HepG2 (cell line): ENCODE measurements around the gene DDR1. TPM values are rescaled to one million over a fixed set of nuclear protein-coding genes. Genes with fewer than 3 reads are reported as not detected.

Experiments
- TIGD3 ChIP-seq: sonication (generic); formaldehyde crosslinking; IDR thresholded peaks from 2 replicates; pipeline ENCODE4 v1.5.1; 2020; ENCODE audit warnings: mild to moderate bottlenecking, missing genetic modification reagents, borderline replicate concordance
- ZNF17 ChIP-seq: sonication (generic); formaldehyde crosslinking; IDR thresholded peaks from 2 replicates; pipeline ENCODE4 v1.5.0; 2020; ENCODE audit warnings: mild to moderate bottlenecking, missing genetic modification reagents
- polyA plus RNA-seq, 8 experiments: library from polyadenylated mRNA; depleted of rRNA in 3 of 8; stranded (reverse) in 7 of 8; unstranded in 1 of 8; fragments of >200 nt; fragmentation: Illumina TruSeq in 4 of 8; extraction: Trizol in 4 of 8; gene quantifications; 2 replicates each; pipeline versions ENCODE4 v1.2.1 to v1.2.3, GENCODE V29; 2011 to 2016; ENCODE audit warnings: low read depth in 4 of 8, missing spikeins in 1 of 8, mixed read lengths in 1 of 8; ENCODE audit not compliant: insufficient read depth in 1 of 8
- total RNA-seq, 5 experiments: library from RNA; depleted of rRNA; stranded (reverse); fragments of >200 nt; fragmentation: Illumina TruSeq; extraction: Trizol; gene quantifications; 2 replicates each; pipeline ENCODE4 v1.2.3, GENCODE V29; 2016; ENCODE audit warnings: low read depth in 1 of 5
- TF ChIP-seq, protein P1 (sequence below): sonication (generic); formaldehyde crosslinking; IDR thresholded peaks from 2 replicates; pipeline ENCODE4 v1.5.0; 2020; ENCODE audit warnings: missing genetic modification reagents
- TF ChIP-seq, protein P2 (sequence below): sonication (generic); formaldehyde crosslinking; IDR thresholded peaks from 2 replicates; pipeline ENCODE4 v1.4.0; 2020; ENCODE audit warnings: missing genetic modification reagents
- TF ChIP-seq, protein P3 (sequence below): sonication (generic); formaldehyde crosslinking; IDR thresholded peaks from 2 replicates; pipeline ENCODE4 v1.4.0; 2020; ENCODE audit warnings: mild to moderate bottlenecking, low read depth, missing genetic modification reagents

Gene DDR1
- total and polyA plus RNA-seq, 2 of the 13 experiments (the other 11 are each of a cell fraction or from before 2014, with no cell fraction given): 16.7 to 20.2 TPM

DNA sequence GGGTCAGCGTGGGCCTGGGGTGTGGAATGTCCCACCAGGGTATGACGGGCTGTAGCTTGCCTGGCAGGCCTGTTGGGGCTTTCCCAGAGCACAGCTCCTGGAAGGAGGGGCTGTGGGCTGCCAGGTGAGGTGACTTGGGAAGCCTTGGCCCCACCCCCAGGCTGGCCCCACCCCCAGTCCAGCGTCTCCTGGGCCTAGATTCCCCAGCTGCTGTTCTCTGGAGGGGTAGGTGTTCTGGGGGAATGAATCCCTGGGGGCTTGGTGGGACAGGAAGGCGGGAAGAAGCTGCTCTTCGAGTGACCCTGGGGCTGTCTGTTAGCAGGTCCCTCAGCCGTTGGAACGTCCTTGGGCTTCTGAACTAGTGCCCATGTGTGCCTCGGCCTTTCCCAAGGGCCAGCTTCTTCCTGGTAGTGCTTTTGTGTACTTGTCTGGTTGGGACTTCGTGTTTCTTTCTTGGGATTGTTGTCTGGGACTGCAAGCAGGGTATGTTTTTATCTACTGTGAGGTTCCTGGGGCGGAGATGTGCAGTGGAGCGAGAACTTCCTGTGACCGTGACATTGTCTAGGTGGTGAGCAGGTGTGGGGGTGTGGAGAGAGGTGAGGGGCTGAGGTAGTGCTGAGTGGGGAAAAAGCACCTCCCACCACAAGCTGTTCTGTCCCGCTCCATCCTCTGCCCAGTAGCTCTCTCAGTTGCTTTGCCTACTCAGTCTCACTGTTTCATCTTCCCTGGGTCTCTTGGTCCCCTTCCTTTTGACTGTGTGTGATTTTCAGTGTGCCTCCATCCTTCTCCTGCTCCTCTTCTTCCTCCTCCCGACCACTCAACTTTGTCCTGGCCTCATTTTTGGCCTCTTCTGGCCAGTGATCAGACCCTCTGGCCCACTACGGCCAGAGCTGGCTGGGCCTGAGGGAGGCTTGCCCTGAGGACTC lies 1.3 kb upstream of the DDR1 start (continued):
- TF ChIP-seq, protein P1, sequence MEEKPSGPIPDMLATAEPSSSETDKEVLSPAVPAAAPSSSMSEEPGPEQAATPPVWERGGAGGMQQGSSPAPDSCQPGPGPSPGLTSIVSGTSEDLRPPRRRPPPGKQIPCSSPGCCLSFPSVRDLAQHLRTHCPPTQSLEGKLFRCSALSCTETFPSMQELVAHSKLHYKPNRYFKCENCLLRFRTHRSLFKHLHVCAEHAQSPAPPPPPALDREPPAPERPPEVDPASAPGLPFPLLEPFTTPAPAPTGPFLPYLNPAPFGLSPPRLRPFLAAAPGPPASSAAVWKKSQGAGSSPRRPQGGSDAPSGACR (CRISPR knock-in tag): peak; percentile 6; the same call in 1 of the 2 replicates
- TF ChIP-seq TIGD3 (CRISPR knock-in tag) (no peak), ZNF17 (CRISPR knock-in tag) (no peak)
- TF ChIP-seq, protein P2, sequence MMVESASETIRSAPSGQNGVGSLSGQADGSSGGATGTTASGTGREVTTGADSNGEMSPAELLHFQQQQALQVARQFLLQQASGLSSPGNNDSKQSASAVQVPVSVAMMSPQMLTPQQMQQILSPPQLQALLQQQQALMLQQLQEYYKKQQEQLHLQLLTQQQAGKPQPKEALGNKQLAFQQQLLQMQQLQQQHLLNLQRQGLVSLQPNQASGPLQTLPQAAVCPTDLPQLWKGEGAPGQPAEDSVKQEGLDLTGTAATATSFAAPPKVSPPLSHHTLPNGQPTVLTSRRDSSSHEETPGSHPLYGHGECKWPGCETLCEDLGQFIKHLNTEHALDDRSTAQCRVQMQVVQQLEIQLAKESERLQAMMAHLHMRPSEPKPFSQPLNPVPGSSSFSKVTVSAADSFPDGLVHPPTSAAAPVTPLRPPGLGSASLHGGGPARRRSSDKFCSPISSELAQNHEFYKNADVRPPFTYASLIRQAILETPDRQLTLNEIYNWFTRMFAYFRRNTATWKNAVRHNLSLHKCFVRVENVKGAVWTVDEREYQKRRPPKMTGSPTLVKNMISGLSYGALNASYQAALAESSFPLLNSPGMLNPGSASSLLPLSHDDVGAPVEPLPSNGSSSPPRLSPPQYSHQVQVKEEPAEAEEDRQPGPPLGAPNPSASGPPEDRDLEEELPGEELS (CRISPR knock-in tag): no peak
- TF ChIP-seq, protein P3, sequence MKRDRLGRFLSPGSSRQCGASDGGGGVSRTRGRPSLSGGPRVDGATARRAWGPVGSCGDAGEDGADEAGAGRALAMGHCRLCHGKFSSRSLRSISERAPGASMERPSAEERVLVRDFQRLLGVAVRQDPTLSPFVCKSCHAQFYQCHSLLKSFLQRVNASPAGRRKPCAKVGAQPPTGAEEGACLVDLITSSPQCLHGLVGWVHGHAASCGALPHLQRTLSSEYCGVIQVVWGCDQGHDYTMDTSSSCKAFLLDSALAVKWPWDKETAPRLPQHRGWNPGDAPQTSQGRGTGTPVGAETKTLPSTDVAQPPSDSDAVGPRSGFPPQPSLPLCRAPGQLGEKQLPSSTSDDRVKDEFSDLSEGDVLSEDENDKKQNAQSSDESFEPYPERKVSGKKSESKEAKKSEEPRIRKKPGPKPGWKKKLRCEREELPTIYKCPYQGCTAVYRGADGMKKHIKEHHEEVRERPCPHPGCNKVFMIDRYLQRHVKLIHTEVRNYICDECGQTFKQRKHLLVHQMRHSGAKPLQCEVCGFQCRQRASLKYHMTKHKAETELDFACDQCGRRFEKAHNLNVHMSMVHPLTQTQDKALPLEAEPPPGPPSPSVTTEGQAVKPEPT (CRISPR knock-in tag): no peak
